ENCODE data around the gene ZBTB38. TPM values are rescaled to one million over a fixed set of nuclear protein-coding genes. Genes with fewer than 3 reads are reported as not detected.

Gene ZBTB38
- polyA plus RNA-seq, 1 donor from 2014 or later = 18.7 TPM

- Histone ChIP-seq H3K9me3 (ENCODE audit: low read length) (peaks cover 21% of the 10 kb centered on the region), H3K36me3 (ENCODE audit: insufficient read depth, low read length) (peaks cover 8% of the 10 kb centered on the region), H2AFZ (ENCODE audit: low read depth, low read length) (no peak overlapping the region), H3K4me2 (ENCODE audit: low read length) (no peak overlapping the region), H3K27ac (ENCODE audit: low read length) (no peak overlapping the region), H3F3A (ENCODE audit: insufficient read depth, low read length, poor library complexity, severe bottlenecking) (no peaks in the 10 kb centered on the region), H3K27me3 (ENCODE audit: insufficient read depth, low read depth, low read length) (no peaks in the 10 kb centered on the region), H3K4me3 (ENCODE audit: low read length) (no peak overlapping the region), H3K9me2 (ENCODE audit: insufficient read depth, low read length) (no peaks in the 10 kb centered on the region), H3K9ac (ENCODE audit: low read length) (no peak overlapping the region), H3K79me2 (replicated peaks; ENCODE audit: insufficient read depth, low read length) (peaks cover 6% of the 10 kb centered on the region), H4K20me1 (ENCODE audit: insufficient read depth) (no peaks in the 10 kb centered on the region)
- TF ChIP-seq CTCF (IDR thresholded peaks at IDR 0.05; ENCODE audit: poor library complexity, severe bottlenecking) (no peak), RAD21 (conservative IDR thresholded peaks at IDR 0.05) (no peak), MXI1 (conservative IDR thresholded peaks at IDR 0.05; ENCODE audit: poor library complexity, severe bottlenecking) (no peak), SMC3 (conservative IDR thresholded peaks at IDR 0.05; ENCODE audit: poor library complexity) (no peak), EP300 (conservative IDR thresholded peaks at IDR 0.05; ENCODE audit: poor library complexity, severe bottlenecking) (no peak), REST (IDR thresholded peaks at IDR 0.05; ENCODE audit: borderline replicate concordance) (no peak), EZH2 (IDR thresholded peaks at IDR 0.05; ENCODE audit: borderline replicate concordance, insufficient read depth, low read length, poor library complexity, severe bottlenecking) (no peak), TAF1 (IDR thresholded peaks at IDR 0.05; ENCODE audit: low read depth) (no peak), POLR2AphosphoS5 (IDR thresholded peaks at IDR 0.05) (no peak)
These were observed 24.8 kb downstream of the ZBTB38 start for GRCh38 chr3:141392897-141393734.

GRCh38 chr3:141393735-141394076, 25.4 kb downstream of the ZBTB38 start:
- Histone ChIP-seq H4K20me1 (ENCODE audit: insufficient read depth) (no peaks in the 10 kb centered on the region), H3K9me3 (ENCODE audit: low read length) (peaks cover 21% of the 10 kb centered on the region), H3K4me2 (ENCODE audit: low read length) (no peak overlapping the region), H3K36me3 (ENCODE audit: insufficient read depth, low read length) (peaks cover 8% of the 10 kb centered on the region), H3K27ac (ENCODE audit: low read length) (no peak overlapping the region), H3K79me2 (replicated peaks; ENCODE audit: insufficient read depth, low read length) (peaks cover 2% of the 10 kb centered on the region), H2AFZ (ENCODE audit: low read depth, low read length) (no peak overlapping the region), H3K9me2 (ENCODE audit: insufficient read depth, low read length) (no peaks in the 10 kb centered on the region), H3K9ac (ENCODE audit: low read length) (no peak overlapping the region), H3K4me3 (ENCODE audit: low read length) (no peak overlapping the region), H3F3A (ENCODE audit: insufficient read depth, low read length, poor library complexity, severe bottlenecking) (no peaks in the 10 kb centered on the region), H3K27me3 (ENCODE audit: insufficient read depth, low read depth, low read length) (no peaks in the 10 kb centered on the region)
- TF ChIP-seq EP300 (conservative IDR thresholded peaks at IDR 0.05; ENCODE audit: poor library complexity, severe bottlenecking) (no peak), POLR2AphosphoS5 (IDR thresholded peaks at IDR 0.05) (no peak), REST (IDR thresholded peaks at IDR 0.05; ENCODE audit: borderline replicate concordance) (no peak), CTCF (IDR thresholded peaks at IDR 0.05; ENCODE audit: poor library complexity, severe bottlenecking) (no peak), EZH2 (IDR thresholded peaks at IDR 0.05; ENCODE audit: borderline replicate concordance, insufficient read depth, low read length, poor library complexity, severe bottlenecking) (no peak), RAD21 (conservative IDR thresholded peaks at IDR 0.05) (no peak), TAF1 (IDR thresholded peaks at IDR 0.05; ENCODE audit: low read depth) (no peak), MXI1 (conservative IDR thresholded peaks at IDR 0.05; ENCODE audit: poor library complexity, severe bottlenecking) (no peak), SMC3 (conservative IDR thresholded peaks at IDR 0.05; ENCODE audit: poor library complexity) (no peak)

All from neural cell (in vitro differentiated cells).